Activated CD8-positive, alpha-beta memory T cell treated with anti-CD3 and anti-CD28 coated beads, Interleukin-2, amount 50 U/mL, for 4 hours (primary cell): Measurements from ENCODE around the gene STK11IP.

Source experiments
- DNase-seq: peaks from one replicate; pipeline ENCODE4 v3.0.0-alpha.2; 2020

STK11IP gene, protein sequence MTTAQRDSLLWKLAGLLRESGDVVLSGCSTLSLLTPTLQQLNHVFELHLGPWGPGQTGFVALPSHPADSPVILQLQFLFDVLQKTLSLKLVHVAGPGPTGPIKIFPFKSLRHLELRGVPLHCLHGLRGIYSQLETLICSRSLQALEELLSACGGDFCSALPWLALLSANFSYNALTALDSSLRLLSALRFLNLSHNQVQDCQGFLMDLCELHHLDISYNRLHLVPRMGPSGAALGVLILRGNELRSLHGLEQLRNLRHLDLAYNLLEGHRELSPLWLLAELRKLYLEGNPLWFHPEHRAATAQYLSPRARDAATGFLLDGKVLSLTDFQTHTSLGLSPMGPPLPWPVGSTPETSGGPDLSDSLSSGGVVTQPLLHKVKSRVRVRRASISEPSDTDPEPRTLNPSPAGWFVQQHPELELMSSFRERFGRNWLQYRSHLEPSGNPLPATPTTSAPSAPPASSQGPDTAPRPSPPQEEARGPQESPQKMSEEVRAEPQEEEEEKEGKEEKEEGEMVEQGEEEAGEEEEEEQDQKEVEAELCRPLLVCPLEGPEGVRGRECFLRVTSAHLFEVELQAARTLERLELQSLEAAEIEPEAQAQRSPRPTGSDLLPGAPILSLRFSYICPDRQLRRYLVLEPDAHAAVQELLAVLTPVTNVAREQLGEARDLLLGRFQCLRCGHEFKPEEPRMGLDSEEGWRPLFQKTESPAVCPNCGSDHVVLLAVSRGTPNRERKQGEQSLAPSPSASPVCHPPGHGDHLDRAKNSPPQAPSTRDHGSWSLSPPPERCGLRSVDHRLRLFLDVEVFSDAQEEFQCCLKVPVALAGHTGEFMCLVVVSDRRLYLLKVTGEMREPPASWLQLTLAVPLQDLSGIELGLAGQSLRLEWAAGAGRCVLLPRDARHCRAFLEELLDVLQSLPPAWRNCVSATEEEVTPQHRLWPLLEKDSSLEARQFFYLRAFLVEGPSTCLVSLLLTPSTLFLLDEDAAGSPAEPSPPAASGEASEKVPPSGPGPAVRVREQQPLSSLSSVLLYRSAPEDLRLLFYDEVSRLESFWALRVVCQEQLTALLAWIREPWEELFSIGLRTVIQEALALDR

GRCh38 chr2:219597552-219598307, at the start of gene STK11IP:
Gene STK11IP (plus strand): TSS chr2:219597857. CDS start chr2:219598120, 263 bp downstream.
- DNase-seq: peak; percentile 87

DNA sequence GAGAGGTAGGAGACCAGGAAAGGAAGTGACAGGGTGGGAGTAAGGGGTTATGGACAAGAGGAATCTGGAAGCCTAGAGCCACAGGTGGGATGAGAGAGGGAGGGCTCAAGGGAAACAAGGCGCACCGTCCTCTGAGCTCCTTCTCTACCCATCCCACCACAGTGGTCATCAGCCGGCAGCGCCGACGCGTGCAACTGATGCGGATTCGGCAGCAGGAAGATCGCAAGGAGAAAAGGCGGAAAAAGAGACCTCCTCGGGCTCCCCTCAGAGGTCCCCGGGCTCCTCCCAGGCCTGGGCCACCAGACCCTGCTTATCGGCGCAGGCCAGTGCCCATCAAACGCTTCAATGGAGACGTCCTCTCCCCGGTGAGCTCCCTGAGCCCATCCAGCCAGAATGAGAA, 48.7 kb upstream of the STK11IP start:
- DNase-seq: no peak

- DNase-seq: no peak
Observed at GRCh38 chr2:219549619-219550018, 48.0 kb upstream of the STK11IP start.

GRCh38 chr2:219551441-219552381, 45.9 kb upstream of the STK11IP start:
- no peak for DNase-seq

GRCh38 chr2:219552382-219553167, 45.1 kb upstream of the STK11IP start:
- DNase-seq: peak; percentile 78

DNA sequence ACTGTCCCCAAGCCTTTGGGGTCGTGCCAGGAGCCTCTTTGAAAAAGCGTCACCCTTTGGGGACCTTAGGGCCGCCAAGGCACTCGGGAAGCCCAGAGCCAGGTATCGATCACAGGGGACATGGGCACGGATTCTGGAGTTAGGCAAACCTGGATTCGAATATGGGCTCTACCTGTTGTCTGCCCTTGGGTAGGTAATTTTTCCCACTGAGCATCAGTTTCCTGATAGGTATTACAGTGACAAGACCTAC, 44.6 kb upstream of the STK11IP start:
- no peak for DNase-seq

DNA sequence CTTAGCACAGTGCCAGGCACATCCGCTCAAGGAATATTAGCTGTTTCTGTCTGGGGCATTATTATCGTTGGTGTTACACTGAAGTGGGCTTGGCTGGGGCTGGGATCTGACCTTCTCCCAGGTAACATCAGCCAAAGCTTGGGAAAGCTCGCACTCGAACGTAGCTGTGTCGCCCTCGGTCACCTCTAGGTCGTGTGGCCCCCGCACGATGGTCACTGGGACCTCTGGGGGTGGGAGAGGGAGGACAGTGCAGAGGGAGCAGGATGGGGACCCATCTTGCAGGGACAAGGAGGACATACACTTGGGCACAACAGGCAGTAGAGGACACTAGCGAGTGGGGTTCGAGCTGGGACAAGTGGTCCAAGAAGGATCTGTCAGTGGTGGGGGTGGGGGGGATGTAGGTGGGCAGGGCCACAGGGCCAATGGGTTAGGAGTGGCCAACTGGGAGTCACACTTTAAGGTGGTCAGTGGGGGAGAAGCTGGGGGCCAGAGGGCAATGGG, 44.1 kb upstream of the STK11IP start:
- DNase-seq: no peak

DNA sequence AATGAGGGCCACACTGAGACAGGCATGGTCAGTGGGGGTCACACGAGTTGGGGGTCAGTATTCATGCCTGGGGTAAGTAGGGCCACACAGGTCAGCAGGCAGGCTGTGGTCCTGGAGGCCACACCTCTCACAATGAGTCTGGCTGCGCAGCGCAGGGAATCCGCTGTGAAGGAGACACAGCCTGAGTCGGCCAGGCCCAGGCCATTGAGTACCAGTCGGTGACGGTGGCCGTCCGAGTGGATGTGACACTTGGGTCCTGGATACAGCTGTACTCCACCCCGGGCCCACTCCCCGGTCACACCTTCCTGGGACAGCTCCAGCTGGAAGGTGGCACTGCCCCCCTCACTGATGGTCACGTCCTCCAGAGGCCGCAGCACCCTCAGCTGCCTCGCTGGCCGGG, 43.3 kb upstream of the STK11IP start:
- no peak for DNase-seq

- DNase-seq: no peak
Observed at GRCh38 chr2:219555956-219556355, 41.7 kb upstream of the STK11IP start.

GRCh38 chr2:219556413-219556812, 41.2 kb upstream of the STK11IP start:
- DNase-seq: no peak

DNA sequence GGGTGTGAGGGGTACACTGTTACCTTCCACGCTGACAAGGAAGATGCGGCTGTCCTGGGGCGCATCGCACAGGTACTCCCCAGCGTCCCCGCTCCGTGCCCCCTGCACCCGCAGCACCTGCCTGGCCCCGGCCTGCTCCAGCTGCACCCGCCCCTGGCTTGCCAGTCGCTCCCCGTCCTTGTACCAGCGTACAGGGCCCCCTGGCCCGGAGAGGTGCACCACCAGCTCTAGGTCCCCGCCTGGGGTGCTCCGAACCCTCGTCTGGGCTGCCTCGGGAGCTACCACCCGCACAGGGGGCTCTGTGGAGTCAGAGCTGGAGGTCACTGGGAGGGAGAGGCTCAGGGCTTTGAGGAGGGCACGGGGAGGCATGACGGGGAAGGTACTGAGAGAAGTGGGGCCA, 40.3 kb upstream of the STK11IP start:
- no peak for DNase-seq

- no peak for DNase-seq
Observed at GRCh38 chr2:219557791-219558785, 39.6 kb upstream of the STK11IP start.

- DNase-seq: no peak
Observed at GRCh38 chr2:219559156-219559915, 38.3 kb upstream of the STK11IP start.

- no peak for DNase-seq
Observed at GRCh38 chr2:219560037-219560892, 37.4 kb upstream of the STK11IP start.

DNA sequence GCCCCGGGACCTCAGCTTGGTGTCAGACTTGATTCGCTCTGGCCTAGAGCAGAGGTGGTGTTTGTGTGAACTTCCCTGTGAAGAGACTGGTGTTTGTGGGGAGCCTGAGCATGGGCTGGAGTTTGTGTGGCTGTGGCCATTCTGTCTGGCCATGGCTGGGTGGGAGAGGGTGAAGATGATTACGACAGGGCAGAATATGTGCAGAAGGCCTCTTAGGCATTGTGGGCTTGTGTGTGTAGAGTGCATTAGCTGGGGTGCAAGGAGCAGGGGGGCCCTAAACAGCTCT, 36.8 kb upstream of the STK11IP start:
- no peak for DNase-seq

DNA sequence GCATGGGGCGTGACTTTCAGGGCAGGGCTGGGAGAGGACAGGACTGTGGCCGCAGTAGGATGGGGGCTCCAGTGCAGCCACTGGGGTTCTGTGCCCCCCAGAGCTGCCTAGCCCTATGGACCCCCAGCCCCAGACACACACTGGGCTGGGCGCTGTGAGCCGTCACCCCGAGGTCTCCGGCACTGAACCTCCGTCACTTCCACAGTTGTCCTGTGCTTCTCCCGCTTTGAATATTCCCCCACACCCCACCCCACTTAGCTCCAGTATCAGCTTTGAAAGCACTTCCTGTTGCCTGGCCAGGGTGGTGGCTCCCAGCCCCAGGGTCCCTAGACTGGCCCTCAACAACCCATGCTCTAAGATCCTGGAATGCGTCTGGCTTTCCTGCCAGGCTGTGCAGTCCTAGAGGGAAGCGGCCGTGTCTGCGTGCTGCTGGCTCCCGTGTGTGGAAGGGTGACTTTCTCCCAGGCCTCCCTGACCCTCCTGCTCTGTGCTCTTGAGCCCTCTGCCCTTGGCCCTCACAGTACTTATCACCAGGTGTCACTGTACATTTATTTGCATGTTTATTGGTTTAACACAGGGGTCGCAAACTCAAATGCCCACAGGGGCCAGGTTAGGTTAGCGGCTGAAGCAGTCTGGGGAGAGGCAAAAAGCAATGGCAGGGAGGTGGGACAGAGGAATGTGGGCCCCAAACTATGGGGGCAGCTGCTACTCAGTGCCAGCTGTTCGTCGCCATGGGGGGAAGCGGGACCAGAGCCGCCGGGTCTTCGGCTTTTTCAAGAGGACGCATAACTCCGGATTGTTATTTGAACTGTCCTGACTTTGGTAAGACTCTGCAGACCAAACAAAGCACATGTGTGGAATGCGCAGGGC, 36.2 kb upstream of the STK11IP start:
- DNase-seq: no peak
